Measurements from ENCODE around the gene SOX1. TPM values are rescaled to one million over a fixed set of nuclear protein-coding genes. Genes with fewer than 3 reads are reported as not detected.

The SOX1 gene
- total and polyA plus RNA-seq, 10 donors = not detected

- Histone ChIP-seq H3K4me3 (no peak overlapping the region), H3K36me3 (no peaks in the 10 kb centered on the region), H3K27me3 (replicated peaks in 1 of 7) (peaks cover 17 to 100% (median 80%) of the 10 kb centered on the region in 7 donors), H3K4me1 (peaks cover 0 to 48% (median 15%) of the 10 kb centered on the region in 6 donors), H3K27ac (no peak overlapping the region), H3K9me3 (peaks cover 0 to 19% (median 0%) of the 10 kb centered on the region in 8 donors)
- intact Hi-C loops (cut with DNase I; ENCODE audit: low total_unique reads) = no loop called here
- TF ChIP-seq POLR2AphosphoS5 (IDR thresholded peaks at IDR 0.05) (no peak), CTCF (IDR thresholded peaks at IDR 0.05 in 8 of 11, conservative IDR thresholded peaks at IDR 0.05 in 3 of 11) (no peak), POLR2A (IDR thresholded peaks at IDR 0.05) (no peak)
- no peak for DNase-seq
- 5 to 7% (median 6%) methylated on average over 10 of the region's 10 CpGs for WGBS, 5 donors
These were observed 12.3 kb upstream of the SOX1 start for GRCh38 chr13:112054616-112055015.

DNA sequence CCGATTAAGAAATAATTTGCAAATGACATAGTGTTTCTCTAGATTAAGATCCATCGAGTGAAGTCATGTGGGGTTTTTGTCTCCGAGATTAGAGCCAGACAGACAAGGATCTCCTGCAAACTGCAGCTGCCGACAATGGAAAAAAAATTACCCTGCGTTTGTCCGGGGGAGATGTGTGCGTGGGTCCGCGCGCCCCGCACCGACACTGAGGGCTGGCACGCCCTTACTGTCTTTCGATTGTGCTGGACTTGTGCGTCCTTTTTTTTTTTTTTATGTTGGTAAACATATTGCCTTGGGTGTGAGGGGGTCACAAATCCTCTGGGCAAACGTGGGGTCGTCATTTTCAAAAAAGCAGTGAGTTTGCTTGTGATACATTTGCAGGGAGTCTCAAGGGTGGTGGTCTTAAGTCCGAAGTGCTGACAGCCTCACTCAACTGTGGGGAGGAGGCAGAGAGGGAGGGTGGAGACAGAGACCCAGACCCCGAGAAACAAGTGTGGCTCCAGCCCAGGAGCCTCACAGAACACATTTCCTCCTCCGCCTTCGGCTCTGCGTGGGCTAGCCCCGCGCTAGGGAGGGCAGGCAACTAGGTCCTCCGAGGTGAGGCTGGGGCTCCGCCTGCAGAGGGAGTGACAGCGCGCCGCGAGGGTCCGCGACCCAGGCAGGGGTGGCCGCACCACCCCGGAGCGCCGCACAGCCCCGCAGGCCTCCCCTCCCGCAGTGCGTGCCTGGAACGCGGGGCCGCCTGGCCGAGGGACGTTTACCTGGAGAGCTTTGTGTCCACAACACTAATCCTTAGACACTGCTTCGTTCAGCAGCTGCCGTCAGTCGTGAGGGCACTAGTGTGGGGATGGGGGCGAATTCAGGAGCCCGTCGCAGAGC lies 11.7 kb upstream of the SOX1 start:
- 5 to 16% (median 9%) methylated on average over 28 to 50 of the region's 50 CpGs for WGBS, 5 donors
- H3K27me3 ChIP-seq (replicated peaks in 1 of 7) = peaks cover 21 to 100% (median 86%) of the 10 kb centered on the region in 7 donors
- no peak overlapping the region for H3K27ac ChIP-seq
- TF ChIP-seq CTCF (IDR thresholded peaks at IDR 0.05 in 8 of 11, conservative IDR thresholded peaks at IDR 0.05 in 3 of 11) (no peak), POLR2AphosphoS5 (IDR thresholded peaks at IDR 0.05) (no peak)
- intact Hi-C loops (cut with DNase I; ENCODE audit: low total_unique reads) = no loop called here
- peaks cover 0 to 48% (median 15%) of the 10 kb centered on the region in 6 donors for H3K4me1 ChIP-seq
- DNase-seq = peak; percentile 47
- H3K36me3 ChIP-seq = no peaks in the 10 kb centered on the region
- peaks cover 0 to 19% (median 0%) of the 10 kb centered on the region in 8 donors for H3K9me3 ChIP-seq
- H3K4me3 ChIP-seq = peak overlapping the region in 1 of 8 donors; percentile 5

GRCh38 chr13:112055915-112056269 lies 11.1 kb upstream of the SOX1 start:
- Histone ChIP-seq H3K27me3 (replicated peaks in 1 of 7) (peaks cover 22 to 100% (median 93%) of the 10 kb centered on the region in 7 donors), H3K27ac (no peak overlapping the region), H3K4me1 (peaks cover 0 to 48% (median 15%) of the 10 kb centered on the region in 6 donors), H3K4me3 (peak overlapping the region in 1 of 8 donors; percentile 5), H3K36me3 (no peaks in the 10 kb centered on the region), H3K9me3 (peaks cover 0 to 19% (median 0%) of the 10 kb centered on the region in 8 donors)
- 6 to 11% (median 8%) methylated on average over 25 to 32 of the region's 32 CpGs for WGBS, 5 donors
- intact Hi-C loops (cut with DNase I; ENCODE audit: low total_unique reads) = no loop called here
- DNase-seq = no peak
- TF ChIP-seq POLR2AphosphoS5 (IDR thresholded peaks at IDR 0.05) (no peak), POLR2A (IDR thresholded peaks at IDR 0.05) (no peak), CTCF (IDR thresholded peaks at IDR 0.05 in 8 of 11, conservative IDR thresholded peaks at IDR 0.05 in 3 of 11) (peak in 1 of 11 experiments; percentile 8)

DNA sequence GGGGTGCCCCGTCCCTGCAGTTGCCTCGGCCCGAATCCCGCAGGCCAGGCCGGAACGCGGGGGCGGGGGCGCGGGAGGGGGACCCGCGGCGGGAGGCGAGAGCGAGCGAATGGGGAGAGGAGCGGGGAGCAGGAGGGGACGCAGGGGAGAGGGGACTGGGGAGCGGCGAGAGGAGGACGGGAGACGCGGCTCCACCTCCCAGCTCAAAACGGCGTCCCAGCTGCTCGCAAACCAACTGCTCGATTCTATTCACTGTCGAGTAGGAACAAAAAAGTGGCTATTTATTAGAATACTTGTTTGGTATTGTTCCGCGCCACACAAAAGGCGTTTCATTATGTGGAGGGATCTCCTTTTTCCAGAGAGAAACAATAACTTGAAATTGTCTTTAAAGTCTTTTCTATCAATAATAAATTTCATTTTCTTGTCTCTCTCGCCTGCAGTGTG lies 10.6 kb upstream of the SOX1 start:
- peaks cover 26 to 100% (median 96%) of the 10 kb centered on the region in 7 donors for H3K27me3 ChIP-seq (replicated peaks in 1 of 7)
- intact Hi-C loops (cut with DNase I; ENCODE audit: low total_unique reads) = no loop called here
- H3K36me3 ChIP-seq = no peaks in the 10 kb centered on the region
- DNase-seq = peak; percentile 59
- no peak overlapping the region for H3K4me3 ChIP-seq
- H3K4me1 ChIP-seq = peaks cover 0 to 48% (median 15%) of the 10 kb centered on the region in 6 donors
- no peak overlapping the region for H3K27ac ChIP-seq
- H3K9me3 ChIP-seq = peaks cover 0 to 19% (median 0%) of the 10 kb centered on the region in 8 donors
- no peak for TF ChIP-seq POLR2A (IDR thresholded peaks at IDR 0.05)
- no peak for TF ChIP-seq POLR2AphosphoS5 (IDR thresholded peaks at IDR 0.05)
- TF ChIP-seq CTCF (IDR thresholded peaks at IDR 0.05 in 8 of 11, conservative IDR thresholded peaks at IDR 0.05 in 3 of 11) = no peak
- 1 to 10% (median 5%) methylated on average over 27 to 32 of the region's 32 CpGs for WGBS, 5 donors
